IMR-90 (cell line): Measurements from ENCODE around the gene KRT4. TPM values are rescaled to one million over a fixed set of nuclear protein-coding genes. Genes with fewer than 3 reads are reported as not detected.

Source experiments
- ATAC-seq: fragments of 200-7000 bp; cut with Tn5 transposase; 2 replicates; pipeline ENCODE4 v1.9.1; 2020; ENCODE audit warnings: low read depth, mild to moderate bottlenecking, moderate library complexity
- BruUV-seq: library from RNA; stranded (reverse); fragments of 400-500 nt; replicated peaks from 2 replicates; lab custom pipeline; 2021; lab: Mats Ljungman, UMichigan
- CTCF ChIA-PET: fragments of 300-600 bp; formaldehyde crosslinking; extraction: SDS; loops from one replicate; lab custom pipeline; 2021; ENCODE audit warnings: antibody characterized with exemption; lab: Yijun Ruan, JAX
- POLR2A ChIA-PET: fragments of 300-600 bp; sonication (Branson Sonifier 250); formaldehyde crosslinking; loops from one replicate; lab custom pipeline; 2022; ENCODE audit warnings: antibody characterized with exemption; ENCODE audit not compliant: unreplicated experiment; lab: Charles Lee
- DNase-seq: peaks from one replicate; pipeline ENCODE4 v3.0.0; 2013
- H2AFZ ChIP-seq: replicated peaks from 2 replicates; pipeline ENCODE3; 2013; ENCODE audit warnings: low read length, mild to moderate bottlenecking; ENCODE audit not compliant: poor library complexity
- H2AK5ac ChIP-seq: 2 replicates; pipeline ENCODE4 v1.6.1; 2013; ENCODE audit warnings: low read depth, low read length, inconsistent platforms
- H2AK9ac ChIP-seq: replicated peaks from 2 replicates; pipeline ENCODE3; 2013; ENCODE audit warnings: mild to moderate bottlenecking, low read depth, low read length, moderate library complexity; ENCODE audit not compliant: poor library complexity
- H2BK120ac ChIP-seq: 2 replicates; pipeline ENCODE4 v1.6.1; 2013; ENCODE audit warnings: low read depth, low read length, inconsistent platforms
- H2BK15ac ChIP-seq: 3 replicates; pipeline ENCODE4 v1.6.1; 2013; ENCODE audit warnings: low read depth, low read length, inconsistent platforms
- H2BK20ac ChIP-seq: 2 replicates; pipeline ENCODE4 v1.6.1; 2013; ENCODE audit warnings: low read depth, mild to moderate bottlenecking, inconsistent platforms, low read length, moderate library complexity
- H2BK5ac ChIP-seq: 2 replicates; pipeline ENCODE4 v1.6.1; 2013; ENCODE audit warnings: mild to moderate bottlenecking, low read depth, low read length, inconsistent platforms; ENCODE audit not compliant: poor library complexity, severe bottlenecking
- H3K14ac ChIP-seq: replicated peaks from 2 replicates; pipeline ENCODE4 v1.6.1; 2013; ENCODE audit warnings: low read depth, low read length, inconsistent platforms
- H3K18ac ChIP-seq: 2 replicates; pipeline ENCODE4 v1.6.1; 2013; ENCODE audit warnings: low read depth, low read length, control low read depth
- H3K23ac ChIP-seq: 2 replicates; pipeline ENCODE4 v1.6.1; 2013; ENCODE audit warnings: low read depth, low read length, inconsistent platforms
- H3K27ac ChIP-seq: 2 replicates; pipeline ENCODE4 v1.5.1; 2013; ENCODE audit warnings: mild to moderate bottlenecking, control low read depth, low read length; ENCODE audit not compliant: insufficient read depth
- H3K27me3 ChIP-seq: 2 replicates; pipeline ENCODE4 v1.6.1; 2013; ENCODE audit warnings: low read length; ENCODE audit not compliant: control insufficient read depth, insufficient read depth
- H3K36me3 ChIP-seq: 2 replicates; pipeline ENCODE4 v1.6.1; 2013; ENCODE audit warnings: low read length, mixed read lengths; ENCODE audit not compliant: control insufficient read depth, insufficient read depth
- H3K4ac ChIP-seq: 2 replicates; pipeline ENCODE4 v1.6.1; 2013; ENCODE audit warnings: low read depth, low read length, inconsistent platforms
- H3K4me1 ChIP-seq: 2 replicates; pipeline ENCODE4 v1.6.1; 2013; ENCODE audit warnings: low read length, mixed read lengths; ENCODE audit not compliant: control insufficient read depth, insufficient read depth
- H3K4me2 ChIP-seq: 2 replicates; pipeline ENCODE4 v1.6.1; 2013; ENCODE audit warnings: low read depth, mild to moderate bottlenecking, control low read depth, low read length, moderate library complexity
- H3K4me3 ChIP-seq: 2 replicates; pipeline ENCODE4 v1.5.1; 2013; ENCODE audit warnings: low read depth, mild to moderate bottlenecking, control low read depth, low read length, moderate library complexity; ENCODE audit not compliant: insufficient read depth
- H3K56ac ChIP-seq: 2 replicates; pipeline ENCODE4 v1.6.1; 2013; ENCODE audit warnings: low read length, inconsistent platforms; ENCODE audit not compliant: insufficient read depth; ENCODE audit errors: extremely low read depth
- H3K79me1 ChIP-seq, 2 experiments: 2 replicates each; pipeline ENCODE4 v1.6.1; 2013; ENCODE audit warnings: low read length in 2 of 2, inconsistent platforms in 1 of 2, low read depth in 1 of 2
- H3K9ac ChIP-seq: 2 replicates; pipeline ENCODE4 v1.6.1; 2013; ENCODE audit warnings: low read depth, low read length, control low read depth
- H3K9me1 ChIP-seq: 2 replicates; pipeline ENCODE4 v1.6.1; 2013; ENCODE audit warnings: low read length, inconsistent platforms; ENCODE audit not compliant: insufficient read depth
- H3K9me3 ChIP-seq: 2 replicates; pipeline ENCODE4 v1.6.1; 2013; ENCODE audit warnings: low read length; ENCODE audit not compliant: control insufficient read depth, insufficient read depth
- H4K20me1 ChIP-seq: 2 replicates; pipeline ENCODE4 v1.6.1; 2013; ENCODE audit warnings: low read length, inconsistent platforms; ENCODE audit not compliant: insufficient read depth
- H4K5ac ChIP-seq: 2 replicates; pipeline ENCODE4 v1.6.1; 2013; ENCODE audit warnings: mild to moderate bottlenecking, low read depth, low read length, control low read depth
- H4K8ac ChIP-seq, 2 experiments: 2 replicates each; pipeline ENCODE4 v1.6.1; 2013; ENCODE audit warnings: low read depth in 2 of 2, low read length in 2 of 2, control low read depth in 1 of 2, inconsistent platforms in 1 of 2
- H4K91ac ChIP-seq: 2 replicates; pipeline ENCODE4 v1.6.1; 2013; ENCODE audit warnings: low read depth, low read length, inconsistent platforms; ENCODE audit not compliant: insufficient read depth
- BHLHE40 ChIP-seq: fragments of 150-350 bp; IDR thresholded peaks from 2 replicates; pipeline ENCODE4 v1.6.1; 2016; ENCODE audit warnings: mild to moderate bottlenecking, low read depth, low read length
- CEBPB ChIP-seq: IDR thresholded peaks from 2 replicates; pipeline ENCODE4 v1.6.1; 2012; ENCODE audit warnings: low read depth, low read length, improper control_type of control experiment
- ELK1 ChIP-seq: fragments of 150-350 bp; IDR thresholded peaks from 2 replicates; pipeline ENCODE4 v1.6.1; 2016; ENCODE audit warnings: low read depth, mild to moderate bottlenecking, low read length, moderate library complexity, borderline replicate concordance
- FOS ChIP-seq: fragments of 150-350 bp; IDR thresholded peaks from 2 replicates; pipeline ENCODE4 v1.6.1; 2016; ENCODE audit warnings: low read depth, low read length
- MAFK ChIP-seq: IDR thresholded peaks from 2 replicates; pipeline ENCODE4 v1.6.1; 2012; ENCODE audit warnings: low read depth, low read length, improper control_type of control experiment
- MAZ ChIP-seq: IDR thresholded peaks from 2 replicates; pipeline ENCODE4 v1.6.1; 2012; ENCODE audit warnings: low read depth, mild to moderate bottlenecking, low read length, improper control_type of control experiment, moderate library complexity, borderline replicate concordance
- MXI1 ChIP-seq: IDR thresholded peaks from 2 replicates; pipeline ENCODE4 v1.6.1; 2012; ENCODE audit warnings: low read depth, mild to moderate bottlenecking, low read length, moderate library complexity, borderline replicate concordance
- NFE2L2 ChIP-seq: fragments of 150-350 bp; IDR thresholded peaks from 2 replicates; pipeline ENCODE4 v1.6.1; 2016; ENCODE audit warnings: low read depth, mild to moderate bottlenecking, low read length
- POLR2A ChIP-seq: IDR thresholded peaks from 2 replicates; pipeline ENCODE4 v1.6.1; 2012; ENCODE audit warnings: mild to moderate bottlenecking, low read depth, low read length
- RAD21 ChIP-seq: IDR thresholded peaks from 2 replicates; pipeline ENCODE4 v1.6.1; 2012; ENCODE audit warnings: low read length, improper control_type of control experiment
- RCOR1 ChIP-seq: IDR thresholded peaks from 2 replicates; pipeline ENCODE4 v1.6.1; 2012; ENCODE audit warnings: mild to moderate bottlenecking, low read length, improper control_type of control experiment; ENCODE audit not compliant: insufficient replicate concordance
- RFX5 ChIP-seq: IDR thresholded peaks from 2 replicates; pipeline ENCODE4 v1.8.0; 2012; ENCODE audit warnings: low read depth, mild to moderate bottlenecking, low read length, moderate library complexity
- SMC3 ChIP-seq: fragments of 150-350 bp; IDR thresholded peaks from 2 replicates; pipeline ENCODE4 v1.6.1; 2016; ENCODE audit warnings: low read depth, mild to moderate bottlenecking, antibody characterized with exemption, low read length, moderate library complexity
- WGBS, 2 experiments: methylation state at CpG; one replicate each; pipeline versions ENCODE4 v1.1.5 to v1.1.7; 2013; ENCODE audit warnings: missing lambda C conversion rate in 2 of 2; ENCODE audit not compliant: insufficient read length in 1 of 2; ENCODE audit errors: extremely low coverage in 2 of 2; 5-methylcytosine and 5-hydroxymethylcytosine counted together
- dilution Hi-C: fragments of 300-500 bp; cut with HindIII; formaldehyde crosslinking; loops from one replicate; pipeline ENCODE4 v1.14.3; 2018; ENCODE audit warnings: low sequenced_read_pairs; ENCODE audit not compliant: unreplicated experiment
- in situ Hi-C: fragments of 300-500 bp; cut with MboI; formaldehyde crosslinking; loops from 3 replicates; pipeline ENCODE4 v1.14.3; 2019; ENCODE audit warnings: low sequenced_read_pairs, inconsistent platforms, mixed read lengths
- intact Hi-C: fragments of 100-400 bp; cut with micrococcal nuclease; formaldehyde crosslinking; loops from 2 replicates; pipeline ENCODE4 v1.10.0; 2022
- polyA plus RNA-seq, 3 experiments: library from polyadenylated mRNA; depleted of rRNA; stranded (reverse); fragments of >200 nt; gene quantifications; 2 replicates each; pipeline ENCODE4 v1.2.3, GENCODE V29; 2012; ENCODE audit warnings: low replicate concordance in 1 of 3
- total RNA-seq: library from RNA; depleted of rRNA; stranded (reverse); fragments of >200 nt; gene quantifications from 2 replicates; pipeline ENCODE4 v1.2.3, GENCODE V29; 2012
- TF ChIP-seq, protein P1 (sequence below): fragments of 150-350 bp; IDR thresholded peaks from 2 replicates; pipeline ENCODE4 v1.6.1; 2017; ENCODE audit warnings: mild to moderate bottlenecking, antibody characterized with exemption, low read length, low read depth
- TF ChIP-seq, protein P2 (sequence below): conservative IDR thresholded peaks from 2 replicates; pipeline ENCODE4 v1.5.1; 2012; ENCODE audit warnings: mild to moderate bottlenecking, low read depth, low read length, improper control_type of control experiment

The KRT4 gene
- total and polyA plus RNA-seq, 2 of the 4 experiments (the other 2 are of a cell fraction), result under 0.01 to 0.07 TPM

- no CpG with 5 or more reads among the region's 9 CpGs for WGBS, 2 experiments
- Histone ChIP-seq H2BK5ac (no peak overlapping the region), H3K79me1 (no peaks in the 10 kb centered on the region), H3K9me1 (no peaks in the 10 kb centered on the region), H3K27me3 (peaks cover 45% of the 10 kb centered on the region), H3K27ac (no peak overlapping the region), H4K5ac (no peak overlapping the region), H3K14ac (no peak overlapping the region), H4K91ac (no peak overlapping the region), H3K18ac (no peak overlapping the region), H3K4me2 (no peak overlapping the region), H2BK120ac (no peak overlapping the region), H3K4me1 (peaks cover 6% of the 10 kb centered on the region), H2AFZ (no peak overlapping the region), H3K23ac (no peak overlapping the region; the same call in 1 of the 2 replicates), H4K8ac (no peak overlapping the region), H3K9ac (no peak overlapping the region), H2AK9ac (no peak overlapping the region), H3K56ac (no peak overlapping the region), H2BK15ac (no peak overlapping the region), H3K4me3 (no peak overlapping the region), H3K4ac (no peak overlapping the region), H4K20me1 (no peaks in the 10 kb centered on the region), H3K36me3 (no peaks in the 10 kb centered on the region), H3K9me3 (no peaks in the 10 kb centered on the region), H2AK5ac (no peak overlapping the region), H2BK20ac (no peak overlapping the region)
- dilution Hi-C loops, result no loop called here
- in situ Hi-C loops, result no loop called here
- no peak for ATAC-seq
- no TSS peak for BruUV-seq
- no peak for DNase-seq
- ChIA-PET CTCF (interaction anchor here (0.6 kb wide), 1 partner anchor 20 kb away, joined by 4 read pairs; no protein-coding TSS in a partner anchor), POLR2A (no interaction called here)
- intact Hi-C loops, result no loop called here
- no peak for TF ChIP-seq POLR2A
- TF ChIP-seq MAFK, result no peak
- TF ChIP-seq RFX5, result no peak
- no peak for TF ChIP-seq NFE2L2
- no peak for TF ChIP-seq MXI1
- TF ChIP-seq, protein P1, sequence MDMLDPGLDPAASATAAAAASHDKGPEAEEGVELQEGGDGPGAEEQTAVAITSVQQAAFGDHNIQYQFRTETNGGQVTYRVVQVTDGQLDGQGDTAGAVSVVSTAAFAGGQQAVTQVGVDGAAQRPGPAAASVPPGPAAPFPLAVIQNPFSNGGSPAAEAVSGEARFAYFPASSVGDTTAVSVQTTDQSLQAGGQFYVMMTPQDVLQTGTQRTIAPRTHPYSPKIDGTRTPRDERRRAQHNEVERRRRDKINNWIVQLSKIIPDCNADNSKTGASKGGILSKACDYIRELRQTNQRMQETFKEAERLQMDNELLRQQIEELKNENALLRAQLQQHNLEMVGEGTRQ, result no peak
- no peak for TF ChIP-seq CEBPB
- TF ChIP-seq SMC3, result no peak
- TF ChIP-seq MAZ, result no peak
- TF ChIP-seq ELK1, result no peak
- no peak for TF ChIP-seq BHLHE40
- no peak for TF ChIP-seq FOS
- TF ChIP-seq RCOR1, result no peak
- TF ChIP-seq RAD21, result no peak
- TF ChIP-seq, protein P2, sequence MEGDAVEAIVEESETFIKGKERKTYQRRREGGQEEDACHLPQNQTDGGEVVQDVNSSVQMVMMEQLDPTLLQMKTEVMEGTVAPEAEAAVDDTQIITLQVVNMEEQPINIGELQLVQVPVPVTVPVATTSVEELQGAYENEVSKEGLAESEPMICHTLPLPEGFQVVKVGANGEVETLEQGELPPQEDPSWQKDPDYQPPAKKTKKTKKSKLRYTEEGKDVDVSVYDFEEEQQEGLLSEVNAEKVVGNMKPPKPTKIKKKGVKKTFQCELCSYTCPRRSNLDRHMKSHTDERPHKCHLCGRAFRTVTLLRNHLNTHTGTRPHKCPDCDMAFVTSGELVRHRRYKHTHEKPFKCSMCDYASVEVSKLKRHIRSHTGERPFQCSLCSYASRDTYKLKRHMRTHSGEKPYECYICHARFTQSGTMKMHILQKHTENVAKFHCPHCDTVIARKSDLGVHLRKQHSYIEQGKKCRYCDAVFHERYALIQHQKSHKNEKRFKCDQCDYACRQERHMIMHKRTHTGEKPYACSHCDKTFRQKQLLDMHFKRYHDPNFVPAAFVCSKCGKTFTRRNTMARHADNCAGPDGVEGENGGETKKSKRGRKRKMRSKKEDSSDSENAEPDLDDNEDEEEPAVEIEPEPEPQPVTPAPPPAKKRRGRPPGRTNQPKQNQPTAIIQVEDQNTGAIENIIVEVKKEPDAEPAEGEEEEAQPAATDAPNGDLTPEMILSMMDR, result no peak
Observed at GRCh38 chr12:52811191-52812072, 2.5 kb downstream of the KRT4 start.
